ENCODE data around the gene PPM1L.
"Not testable (repeated sequence)": the region's sequence is repeated elsewhere in the genome, so short reads cannot be mapped to it uniquely, and the experiment has no call there.

PPM1L gene

DNA sequence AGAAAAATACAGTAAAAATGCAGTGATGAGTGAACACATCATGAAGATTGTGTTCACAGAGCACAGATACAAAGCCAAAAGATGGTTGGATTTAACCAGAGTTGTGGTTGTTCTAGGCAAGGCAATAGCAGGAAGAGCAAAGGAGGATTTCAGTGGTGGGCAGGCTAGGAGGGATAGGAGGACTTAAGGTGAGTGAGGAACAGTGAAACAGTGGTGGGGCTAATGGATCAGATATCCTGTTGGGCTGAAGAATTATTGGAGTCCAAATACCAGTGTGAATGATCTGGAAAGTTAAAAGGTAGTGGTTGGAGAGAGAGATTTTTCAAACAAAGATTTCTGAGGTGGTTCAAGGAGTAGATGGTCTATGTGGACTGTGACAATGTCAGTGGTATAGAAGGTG lies 240.8 kb downstream of the PPM1L start:
- no peak for DNase-seq (ENCODE audit: low spot score)
- TF ChIP-seq, protein P1, sequence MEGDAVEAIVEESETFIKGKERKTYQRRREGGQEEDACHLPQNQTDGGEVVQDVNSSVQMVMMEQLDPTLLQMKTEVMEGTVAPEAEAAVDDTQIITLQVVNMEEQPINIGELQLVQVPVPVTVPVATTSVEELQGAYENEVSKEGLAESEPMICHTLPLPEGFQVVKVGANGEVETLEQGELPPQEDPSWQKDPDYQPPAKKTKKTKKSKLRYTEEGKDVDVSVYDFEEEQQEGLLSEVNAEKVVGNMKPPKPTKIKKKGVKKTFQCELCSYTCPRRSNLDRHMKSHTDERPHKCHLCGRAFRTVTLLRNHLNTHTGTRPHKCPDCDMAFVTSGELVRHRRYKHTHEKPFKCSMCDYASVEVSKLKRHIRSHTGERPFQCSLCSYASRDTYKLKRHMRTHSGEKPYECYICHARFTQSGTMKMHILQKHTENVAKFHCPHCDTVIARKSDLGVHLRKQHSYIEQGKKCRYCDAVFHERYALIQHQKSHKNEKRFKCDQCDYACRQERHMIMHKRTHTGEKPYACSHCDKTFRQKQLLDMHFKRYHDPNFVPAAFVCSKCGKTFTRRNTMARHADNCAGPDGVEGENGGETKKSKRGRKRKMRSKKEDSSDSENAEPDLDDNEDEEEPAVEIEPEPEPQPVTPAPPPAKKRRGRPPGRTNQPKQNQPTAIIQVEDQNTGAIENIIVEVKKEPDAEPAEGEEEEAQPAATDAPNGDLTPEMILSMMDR (IDR thresholded peaks at IDR 0.05; ENCODE audit: extremely low read depth, insufficient read depth, missing control alignments), result no peak

DNA sequence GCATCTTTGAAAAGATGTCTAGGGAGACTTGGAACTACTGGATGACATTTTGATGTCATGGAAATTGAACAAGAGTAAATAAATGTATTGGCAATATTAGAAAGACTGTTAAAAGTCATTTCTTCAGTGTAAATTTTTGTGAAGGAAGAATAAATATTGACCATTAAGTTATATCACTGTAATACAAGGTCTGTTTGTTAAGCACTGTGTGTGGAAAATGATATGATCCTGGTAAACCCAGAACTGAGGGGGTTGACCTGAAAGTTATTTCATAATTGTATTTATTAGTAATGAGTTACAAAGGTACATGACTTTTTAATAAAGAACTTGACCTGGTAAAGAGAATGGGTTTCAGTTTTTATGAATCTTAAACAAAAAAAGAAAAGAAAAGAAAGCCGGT lies 242.6 kb downstream of the PPM1L start:
- no peak for DNase-seq (ENCODE audit: low spot score)
- TF ChIP-seq, protein P1 (IDR thresholded peaks at IDR 0.05; ENCODE audit: extremely low read depth, insufficient read depth, missing control alignments), result no peak
- in situ Hi-C loops (cut with MboI; ENCODE audit: low pct_unique_long_range_greater_than_20kb, low sequenced_read_pairs, unreplicated experiment), result no loop called here

More for the DNA sequence above, 240.8 kb downstream of the PPM1L start:
- in situ Hi-C loops (cut with MboI; ENCODE audit: low pct_unique_long_range_greater_than_20kb, low sequenced_read_pairs, unreplicated experiment), result no loop called here

DNA sequence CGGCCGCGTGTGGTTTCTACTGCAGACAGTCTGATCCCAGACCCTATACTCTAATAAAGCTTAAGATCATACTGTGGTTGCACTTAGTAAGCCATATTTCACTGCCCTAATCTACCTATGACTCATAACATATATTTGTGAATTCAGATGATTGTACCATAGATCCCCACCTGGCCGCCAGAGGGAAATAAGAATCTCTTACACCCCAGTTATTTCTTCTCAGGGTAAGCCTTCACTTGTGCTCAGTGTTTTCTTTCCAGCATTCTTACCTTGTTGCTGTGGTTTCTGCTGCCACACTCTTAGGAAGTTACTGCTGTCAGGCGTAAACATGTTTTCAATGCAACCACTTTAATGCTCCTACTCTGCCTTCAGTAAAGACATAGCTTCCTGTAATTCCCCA lies 243.2 kb downstream of the PPM1L start:
- TF ChIP-seq, protein P1 (IDR thresholded peaks at IDR 0.05; ENCODE audit: extremely low read depth, insufficient read depth, missing control alignments), result no peak
- in situ Hi-C loops (cut with MboI; ENCODE audit: low pct_unique_long_range_greater_than_20kb, low sequenced_read_pairs, unreplicated experiment), result no loop called here
- DNase-seq (ENCODE audit: low spot score), result no peak

DNA sequence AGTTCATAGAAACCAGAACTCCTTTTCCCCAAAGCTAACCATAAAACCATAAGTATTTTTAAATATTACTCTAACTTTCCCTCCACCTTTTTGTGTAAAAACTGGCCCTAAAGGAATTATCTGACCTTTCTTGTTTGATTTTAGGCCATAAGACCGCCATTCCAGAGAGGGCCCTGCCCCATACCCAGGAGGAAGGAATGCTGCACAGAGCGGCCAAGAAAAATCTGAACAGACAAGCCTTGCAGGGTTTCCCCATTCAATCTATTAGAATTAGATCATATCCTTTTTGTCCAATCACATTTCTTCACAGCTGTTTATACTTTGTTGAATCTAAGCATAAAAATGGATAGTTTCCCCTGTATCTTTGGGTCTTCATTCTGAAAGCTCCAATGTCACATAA lies 252.1 kb downstream of the PPM1L start:
- TF ChIP-seq, protein P1 (IDR thresholded peaks at IDR 0.05; ENCODE audit: extremely low read depth, insufficient read depth, missing control alignments), result no peak
- no peak for DNase-seq (ENCODE audit: low spot score)
- in situ Hi-C loops (cut with MboI; ENCODE audit: low pct_unique_long_range_greater_than_20kb, low sequenced_read_pairs, unreplicated experiment), result no loop called here

DNA sequence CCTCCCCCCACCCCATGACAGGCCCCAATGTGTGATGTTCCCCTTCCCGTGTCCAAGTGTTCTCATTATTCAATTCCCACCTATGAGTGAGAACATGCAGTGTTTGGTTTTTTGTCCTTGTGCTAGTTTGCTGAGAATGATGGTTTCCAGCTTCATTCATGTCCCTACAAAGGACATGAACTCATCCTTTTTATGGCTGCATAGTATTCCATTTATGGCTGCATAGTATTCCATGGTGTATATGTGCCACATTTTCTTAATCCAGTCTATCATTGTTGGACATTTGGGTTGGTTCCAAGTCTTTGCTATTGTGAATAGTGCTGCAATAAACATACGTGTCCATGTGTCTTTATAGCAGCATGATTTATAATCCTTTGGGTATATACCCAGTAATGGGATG lies 254.1 kb downstream of the PPM1L start:
- DNase-seq (ENCODE audit: low spot score); in situ Hi-C loops (cut with MboI; ENCODE audit: low pct_unique_long_range_greater_than_20kb, low sequenced_read_pairs, unreplicated experiment): not testable (repeated sequence)

DNA sequence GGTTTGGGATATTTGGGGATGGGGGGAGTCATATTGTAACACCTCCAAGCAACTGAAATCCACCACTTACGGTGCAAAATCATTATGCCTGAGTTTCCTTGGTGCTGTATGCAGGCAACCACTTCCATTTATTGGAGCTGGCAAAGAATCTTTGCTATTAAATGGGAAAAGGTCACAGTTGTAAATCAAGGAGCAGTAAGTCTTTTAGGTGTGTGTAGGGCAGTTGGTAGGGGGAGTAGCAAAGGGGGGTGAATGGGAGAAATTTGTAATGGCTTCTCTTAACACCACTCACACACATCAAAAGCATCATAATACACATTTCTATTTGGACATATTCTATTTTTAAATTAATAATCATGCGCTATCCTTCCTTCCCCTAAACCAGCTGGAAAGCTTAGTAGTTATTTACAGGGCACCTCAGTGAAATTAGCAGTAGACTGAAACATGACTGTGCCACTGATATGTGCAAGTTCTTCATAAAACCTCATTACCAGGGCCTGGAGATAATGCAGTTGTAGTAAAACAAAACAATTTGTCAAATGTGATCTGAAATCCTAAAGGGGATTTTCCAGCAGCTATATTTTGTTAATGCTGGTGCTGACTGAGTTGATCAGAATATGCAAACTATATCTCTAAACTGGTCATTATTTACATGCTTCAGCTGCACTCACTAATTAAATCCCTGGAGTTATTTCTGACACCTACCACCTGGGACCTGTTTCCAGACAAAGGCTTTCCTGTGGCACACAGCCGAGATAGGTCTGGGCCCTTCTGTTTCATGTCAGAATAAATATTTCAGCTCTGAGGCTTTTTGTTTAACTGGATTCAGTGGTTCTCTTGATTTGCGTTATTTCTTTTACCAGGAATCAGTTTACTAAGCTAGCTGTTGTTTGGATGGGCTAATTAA lies 259.1 kb downstream of the PPM1L start:
- in situ Hi-C loops (cut with MboI; ENCODE audit: low pct_unique_long_range_greater_than_20kb, low sequenced_read_pairs, unreplicated experiment), result no loop called here
- DNase-seq (ENCODE audit: low spot score), result no peak
- TF ChIP-seq, protein P1 (IDR thresholded peaks at IDR 0.05; ENCODE audit: extremely low read depth, insufficient read depth, missing control alignments), result no peak
